Progenitor cell of endocrine pancreas (in vitro differentiated cells): ENCODE results near the gene TMEM127. TPM values are rescaled to one million over a fixed set of nuclear protein-coding genes. Genes with fewer than 3 reads are reported as not detected.

ENCODE experiments used
- DNase-seq: peaks from one replicate; pipeline ENCODE4 v3.0.0; 2021; ENCODE audit warnings: low spot score; ENCODE audit not compliant: unreplicated experiment
- H3K27ac Mint-ChIP-seq: 2 replicates; pipeline ENCODE4 v1.8.0; 2021; ENCODE audit warnings: mild to moderate bottlenecking, moderate library complexity, mixed read lengths
- H3K27me3 Mint-ChIP-seq: 2 replicates; pipeline ENCODE4 v1.8.0; 2021; ENCODE audit warnings: mixed read lengths
- H3K36me3 Mint-ChIP-seq: 2 replicates; pipeline ENCODE4 v1.8.0; 2022; ENCODE audit warnings: mixed read lengths; ENCODE audit not compliant: insufficient read depth
- H3K4me1 Mint-ChIP-seq: 2 replicates; pipeline ENCODE4 v1.8.0; 2021; ENCODE audit warnings: low read depth, mixed read lengths
- H3K4me3 Mint-ChIP-seq: 2 replicates; pipeline ENCODE4 v1.8.0; 2021; ENCODE audit warnings: low read depth, mild to moderate bottlenecking, moderate library complexity, mixed read lengths
- H3K9me3 Mint-ChIP-seq: 2 replicates; pipeline ENCODE4 v1.8.0; 2021; ENCODE audit warnings: low read depth, mixed read lengths
- CTCF ChIP-seq: fragments of 200-600 bp; sonication (generic); IDR thresholded peaks from one replicate; pipeline ENCODE4 v1.5.0; 2021; ENCODE audit warnings: antibody characterized with exemption, mild to moderate bottlenecking; ENCODE audit not compliant: unreplicated experiment
- total RNA-seq: library from RNA; stranded (reverse); gene quantifications from 2 replicates; pipeline ENCODE4 v1.2.1, GENCODE V29; 2021

TMEM127 gene
- total RNA-seq, 1 donor from 2014 or later: 37.2 TPM

GRCh38 chr2:96214554-96214953 is 51.2 kb downstream of the TMEM127 start:
- no peak for TF ChIP-seq CTCF
- Mint-ChIP-seq H3K9me3 (no peaks in the 10 kb centered on the region), H3K4me1 (peaks cover 4% of the 10 kb centered on the region), H3K36me3 (no peaks in the 10 kb centered on the region), H3K27me3 (no peaks in the 10 kb centered on the region), H3K27ac (no peak overlapping the region), H3K4me3 (no peak overlapping the region)
- no peak for DNase-seq

- no peaks in the 10 kb centered on the region for H3K9me3 Mint-ChIP-seq
- DNase-seq: no peak
- peaks cover 9% of the 10 kb centered on the region for H3K4me1 Mint-ChIP-seq
- TF ChIP-seq CTCF: no peak
- no peak overlapping the region for H3K4me3 Mint-ChIP-seq
- no peaks in the 10 kb centered on the region for H3K36me3 Mint-ChIP-seq
- H3K27me3 Mint-ChIP-seq: no peaks in the 10 kb centered on the region
- H3K27ac Mint-ChIP-seq: no peak overlapping the region
These were observed 52.4 kb downstream of the TMEM127 start for GRCh38 chr2:96213379-96213778.

GRCh38 chr2:96212339-96212738 is 53.5 kb downstream of the TMEM127 start:
- Mint-ChIP-seq H3K27me3 (no peaks in the 10 kb centered on the region), H3K36me3 (no peaks in the 10 kb centered on the region), H3K4me3 (no peak overlapping the region), H3K27ac (no peak overlapping the region), H3K4me1 (peaks cover 14% of the 10 kb centered on the region), H3K9me3 (no peaks in the 10 kb centered on the region)
- no peak for TF ChIP-seq CTCF
- DNase-seq: no peak

GRCh38 chr2:96209729-96210085 is 56.1 kb downstream of the TMEM127 start:
- H3K27ac Mint-ChIP-seq: peak overlapping the region; percentile 97
- H3K36me3 Mint-ChIP-seq: peaks cover 3% of the 10 kb centered on the region
- TF ChIP-seq CTCF: no peak
- H3K4me3 Mint-ChIP-seq: peak overlapping the region; percentile 95
- H3K9me3 Mint-ChIP-seq: no peaks in the 10 kb centered on the region
- H3K4me1 Mint-ChIP-seq: peaks cover 36% of the 10 kb centered on the region
- no peaks in the 10 kb centered on the region for H3K27me3 Mint-ChIP-seq
- DNase-seq: no peak

GRCh38 chr2:96209011-96209728 is 56.6 kb downstream of the TMEM127 start:
- H3K27ac Mint-ChIP-seq: peak overlapping the region; percentile 97
- H3K36me3 Mint-ChIP-seq: peaks cover 3% of the 10 kb centered on the region
- no peaks in the 10 kb centered on the region for H3K27me3 Mint-ChIP-seq
- H3K4me3 Mint-ChIP-seq: peak overlapping the region; percentile 95
- no peak for TF ChIP-seq CTCF
- H3K4me1 Mint-ChIP-seq: peaks cover 38% of the 10 kb centered on the region
- DNase-seq: no peak
- H3K9me3 Mint-ChIP-seq: no peaks in the 10 kb centered on the region
